Measurements from ENCODE around the gene AGO4.

GRCh38 chr1:35769188-35769758 lies 38.5 kb upstream of the AGO4 start:
- TF ChIP-seq CTCF (IDR thresholded peaks at IDR 0.05 in 2 of 3, conservative IDR thresholded peaks at IDR 0.05 in 1 of 3; ENCODE audit: borderline replicate concordance in 1 of 3, insufficient read depth in 1 of 3, low read depth in 2 of 3, low read length in 2 of 3) (0 out of 6 replicates have a peak, but pooled peaks of 1 of the 3 experiments have one; percentile 16), POLR2AphosphoS5 (IDR thresholded peaks at IDR 0.05; ENCODE audit: low read depth, low read length) (peak; percentile 79), TCF7L2 (IDR thresholded peaks at IDR 0.05; ENCODE audit: borderline replicate concordance, extremely low read depth, insufficient read depth, insufficient read length) (no peak)
